Fibroblast of villous mesenchyme (primary cell): ENCODE data around the gene PON1. TPM values are rescaled to one million over a fixed set of nuclear protein-coding genes. Genes with fewer than 3 reads are reported as not detected.

Experiments used
- DNase-seq: peaks from one replicate; pipeline ENCODE4 v3.0.0-alpha.2; 2010; ENCODE audit warnings: low read depth
- H3K4me3 ChIP-seq: 2 replicates; pipeline ENCODE4 v1.5.1; 2011; ENCODE audit warnings: low read depth, mild to moderate bottlenecking, low read length
- small RNA-seq: library from RNA; depleted of rRNA; stranded (forward); fragments of <200 nt; gene quantifications from one replicate; pipeline ENCODE3, GENCODE V24; 2012
- total RNA-seq: library from RNA; depleted of rRNA; stranded (reverse); fragments of >200 nt; gene quantifications from 2 replicates; pipeline ENCODE4 v1.2.3, GENCODE V29; 2012
- TF ChIP-seq, protein P1 (sequence below): IDR thresholded peaks from 2 replicates; pipeline ENCODE4 v1.5.1; 2012; ENCODE audit warnings: low read depth, mild to moderate bottlenecking, low read length; ENCODE audit not compliant: insufficient read depth

PON1 gene
- total RNA-seq, 1 donor: not detected

DNA sequence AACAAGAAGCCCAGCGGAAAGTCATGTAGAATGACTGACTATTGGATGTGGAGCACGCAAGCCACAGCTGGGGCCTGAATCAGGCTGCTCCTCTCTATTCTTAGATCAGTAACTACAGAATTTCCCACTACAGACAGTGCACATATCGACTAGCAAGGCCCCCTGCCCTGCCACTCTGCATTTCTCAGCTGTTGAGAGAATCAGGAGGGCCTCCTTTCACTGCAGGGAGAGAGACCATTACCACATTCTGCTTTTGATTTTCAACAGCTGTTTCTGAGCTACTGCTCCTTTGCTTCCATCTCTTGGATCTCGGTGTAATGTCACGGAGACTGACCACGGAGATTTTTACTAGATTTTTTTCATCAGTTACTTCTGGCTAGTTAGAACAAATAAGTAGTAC is 73.8 kb downstream of the PON1 start:
- TF ChIP-seq, protein P1, sequence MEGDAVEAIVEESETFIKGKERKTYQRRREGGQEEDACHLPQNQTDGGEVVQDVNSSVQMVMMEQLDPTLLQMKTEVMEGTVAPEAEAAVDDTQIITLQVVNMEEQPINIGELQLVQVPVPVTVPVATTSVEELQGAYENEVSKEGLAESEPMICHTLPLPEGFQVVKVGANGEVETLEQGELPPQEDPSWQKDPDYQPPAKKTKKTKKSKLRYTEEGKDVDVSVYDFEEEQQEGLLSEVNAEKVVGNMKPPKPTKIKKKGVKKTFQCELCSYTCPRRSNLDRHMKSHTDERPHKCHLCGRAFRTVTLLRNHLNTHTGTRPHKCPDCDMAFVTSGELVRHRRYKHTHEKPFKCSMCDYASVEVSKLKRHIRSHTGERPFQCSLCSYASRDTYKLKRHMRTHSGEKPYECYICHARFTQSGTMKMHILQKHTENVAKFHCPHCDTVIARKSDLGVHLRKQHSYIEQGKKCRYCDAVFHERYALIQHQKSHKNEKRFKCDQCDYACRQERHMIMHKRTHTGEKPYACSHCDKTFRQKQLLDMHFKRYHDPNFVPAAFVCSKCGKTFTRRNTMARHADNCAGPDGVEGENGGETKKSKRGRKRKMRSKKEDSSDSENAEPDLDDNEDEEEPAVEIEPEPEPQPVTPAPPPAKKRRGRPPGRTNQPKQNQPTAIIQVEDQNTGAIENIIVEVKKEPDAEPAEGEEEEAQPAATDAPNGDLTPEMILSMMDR: no peak
- DNase-seq: no peak
- no peak overlapping the region for H3K4me3 ChIP-seq

Small RNA genes within 50 kb of the gene (small RNA-seq; reads per million reads assigned to genes)
- gene AC004022.2: not detected

Other genes with a start within 250 kb of the PON1 start
- gene PON3, start 71.8 kb upstream of the PON1 start, total RNA-seq: under 0.01 TPM in 1 of 2 replicates, not detected in the other
- gene PON2, start 110.5 kb upstream of the PON1 start, total RNA-seq: 74.1 and 95.9 TPM in 2 replicates
- not detected in 2 replicates for gene ASB4, start 161.4 kb upstream of the PON1 start, total RNA-seq